Measurements from ENCODE around the gene NCOA6.

NCOA6 gene

GRCh38 chr20:34705397-34706301, 119.8 kb downstream of the NCOA6 start:
- DNase-seq, result peak in 8 of 58 donors; percentile 4 to 35 (median 15)

GRCh38 chr20:34705008-34705396, 120.4 kb downstream of the NCOA6 start:
- peak in 1 of 58 donors; percentile 36 for DNase-seq

- peak; percentile 32 to 94 (median 88) for DNase-seq
These were observed 121.1 kb downstream of the NCOA6 start, which contains the start of gene TP53INP2 for GRCh38 chr20:34704177-34705007. Gene TP53INP2, plus strand, starts transcription at chr20:34704344. Its CDS starts 4,396 bp downstream, at chr20:34708740.

GRCh38 chr20:34703424-34704176, 121.9 kb downstream of the NCOA6 start:
- peak in 10 of 58 donors; percentile 21 to 62 (median 45) for DNase-seq

- no peak for DNase-seq
These were observed 122.4 kb downstream of the NCOA6 start for GRCh38 chr20:34703061-34703423.

- no peak for DNase-seq
These were observed 123.9 kb downstream of the NCOA6 start for GRCh38 chr20:34701405-34702085.

- peak in 5 of 58 donors; percentile 4 to 14 (median 6) for DNase-seq
These were observed 132.0 kb downstream of the NCOA6 start for GRCh38 chr20:34693414-34693813.

- DNase-seq, result no peak
These were observed 133.6 kb downstream of the NCOA6 start for GRCh38 chr20:34691838-34692237.

- DNase-seq, result no peak
These were observed 136.0 kb downstream of the NCOA6 start for GRCh38 chr20:34689486-34689885.

GRCh38 chr20:34683667-34684066, 141.8 kb downstream of the NCOA6 start:
- no peak for DNase-seq

GRCh38 chr20:34680586-34681175, 144.8 kb downstream of the NCOA6 start:
- no peak for DNase-seq

- DNase-seq, result peak; percentile 52 to 97 (median 94)
These were observed 148.6 kb downstream of the NCOA6 start, which contains the start of gene PIGU for GRCh38 chr20:34676642-34677373. Gene PIGU, minus strand, starts transcription at chr20:34677092. Its CDS starts 7 bp downstream, at chr20:34677085.

- peak in 1 of 58 donors; percentile 12 for DNase-seq
These were observed 149.3 kb downstream of the NCOA6 start for GRCh38 chr20:34675993-34676641.

GRCh38 chr20:34675561-34675960, 149.9 kb downstream of the NCOA6 start:
- no peak for DNase-seq

- no peak for DNase-seq
These were observed 152.0 kb downstream of the NCOA6 start for GRCh38 chr20:34673412-34673811.

GRCh38 chr20:34669094-34669493, 156.4 kb downstream of the NCOA6 start:
- no peak for DNase-seq
